DND-41 (cell line): ENCODE measurements around the gene SORBS1.

Experiments
- ATAC-seq: fragments of 200-7000 bp; cut with Tn5 transposase; 3 replicates; pipeline ENCODE4 v1.9.1; 2021; ENCODE audit warnings: low read depth; ENCODE audit not compliant: insufficient read depth
- DNase-seq: peaks from one replicate; pipeline ENCODE4 v3.0.0-alpha.2; 2020
- H2AFZ ChIP-seq: 2 replicates; pipeline ENCODE4 v1.6.0; 2012; ENCODE audit warnings: low read depth, low read length
- H3K27ac ChIP-seq: 2 replicates; pipeline ENCODE4 v1.5.1; 2012; ENCODE audit warnings: low read length, inconsistent platforms
- H3K27me3 ChIP-seq: fragments of 200-600 bp; sonication (generic); 2 replicates; pipeline ENCODE4 v1.6.0; 2012; ENCODE audit warnings: low read length, mild to moderate bottlenecking, inconsistent platforms; ENCODE audit not compliant: insufficient read depth, poor library complexity
- H3K36me3 ChIP-seq: 2 replicates; pipeline ENCODE4 v1.5.1; 2012; ENCODE audit warnings: low read length, inconsistent platforms; ENCODE audit not compliant: insufficient read depth
- H3K4me1 ChIP-seq: 2 replicates; pipeline ENCODE4 v1.5.1; 2012; ENCODE audit warnings: mild to moderate bottlenecking, low read length; ENCODE audit not compliant: insufficient read depth
- H3K4me2 ChIP-seq: 2 replicates; pipeline ENCODE4 v1.6.0; 2012; ENCODE audit warnings: mild to moderate bottlenecking, moderate library complexity, low read length, inconsistent platforms; ENCODE audit not compliant: insufficient read depth
- H3K4me3 ChIP-seq, 2 experiments: fragments of 200-600 bp in 1 of 2; shearing (Covaris generic) in 1 of 2; 2 replicates each; pipeline ENCODE4 v1.5.1; 2012 to 2016; ENCODE audit warnings: inconsistent platforms in 2 of 2, low read length in 2 of 2, mild to moderate bottlenecking in 2 of 2, low read depth in 1 of 2, moderate library complexity in 1 of 2
- H3K79me2 ChIP-seq: 2 replicates; pipeline ENCODE4 v1.6.0; 2012; ENCODE audit warnings: low read length, inconsistent platforms; ENCODE audit not compliant: insufficient read depth
- H3K9ac ChIP-seq: 2 replicates; pipeline ENCODE4 v1.6.0; 2012; ENCODE audit warnings: low read depth, mild to moderate bottlenecking, inconsistent platforms, low read length, moderate library complexity
- H3K9me3 ChIP-seq: 2 replicates; pipeline ENCODE4 v1.5.1; 2012; ENCODE audit warnings: low read length, moderate library complexity, mild to moderate bottlenecking, inconsistent platforms; ENCODE audit not compliant: insufficient read depth, severe bottlenecking
- H4K20me1 ChIP-seq: 2 replicates; pipeline ENCODE4 v1.6.0; 2012; ENCODE audit warnings: low read length; ENCODE audit not compliant: insufficient read depth
- CTCF ChIP-seq: IDR thresholded peaks from 2 replicates; pipeline ENCODE4 v1.5.1; 2012; ENCODE audit warnings: borderline replicate concordance, low read length, moderate library complexity, mild to moderate bottlenecking; ENCODE audit not compliant: poor library complexity, severe bottlenecking; ENCODE audit errors: extremely low read depth
- EZH2 ChIP-seq: IDR thresholded peaks from 3 replicates; pipeline ENCODE4 v1.6.1; 2012; ENCODE audit warnings: borderline replicate concordance, low read depth, mild to moderate bottlenecking, moderate library complexity, low read length, inconsistent platforms; ENCODE audit not compliant: severe bottlenecking

Gene SORBS1

DNA sequence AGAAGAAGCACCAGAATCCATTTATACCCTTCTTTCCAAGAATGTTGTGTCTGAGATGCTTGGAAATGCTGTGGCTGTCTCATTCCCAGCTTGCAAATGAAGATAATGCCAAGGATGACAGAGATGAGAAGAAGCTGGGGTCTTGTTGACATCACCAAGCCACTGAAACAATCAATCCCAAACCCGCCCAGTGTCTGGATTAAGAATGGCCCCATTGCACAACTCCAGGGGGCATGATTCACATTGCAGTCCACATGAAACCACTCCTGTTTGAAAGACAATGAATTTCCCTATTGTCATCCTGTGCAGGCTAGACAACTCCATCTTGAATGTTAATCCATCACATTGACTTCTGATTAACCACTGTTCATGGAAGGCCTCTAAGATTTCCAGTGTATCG is 28.6 kb downstream of the SORBS1 start:
- H3K27me3 ChIP-seq = peaks cover 3% of the 10 kb centered on the region
- no peaks in the 10 kb centered on the region for H3K4me1 ChIP-seq
- H3K27ac ChIP-seq = no peak overlapping the region
- H3K9me3 ChIP-seq = no peaks in the 10 kb centered on the region
- H3K4me3 ChIP-seq = no peak overlapping the region
- H3K79me2 ChIP-seq = no peaks in the 10 kb centered on the region
- H3K9ac ChIP-seq = no peak overlapping the region
- DNase-seq (no peak), ATAC-seq (no peak)
- no peak for TF ChIP-seq CTCF
- no peak for TF ChIP-seq EZH2
- H3K36me3 ChIP-seq = no peaks in the 10 kb centered on the region
- no peak overlapping the region for H2AFZ ChIP-seq
- H4K20me1 ChIP-seq = no peaks in the 10 kb centered on the region
- no peak overlapping the region for H3K4me2 ChIP-seq

DNA sequence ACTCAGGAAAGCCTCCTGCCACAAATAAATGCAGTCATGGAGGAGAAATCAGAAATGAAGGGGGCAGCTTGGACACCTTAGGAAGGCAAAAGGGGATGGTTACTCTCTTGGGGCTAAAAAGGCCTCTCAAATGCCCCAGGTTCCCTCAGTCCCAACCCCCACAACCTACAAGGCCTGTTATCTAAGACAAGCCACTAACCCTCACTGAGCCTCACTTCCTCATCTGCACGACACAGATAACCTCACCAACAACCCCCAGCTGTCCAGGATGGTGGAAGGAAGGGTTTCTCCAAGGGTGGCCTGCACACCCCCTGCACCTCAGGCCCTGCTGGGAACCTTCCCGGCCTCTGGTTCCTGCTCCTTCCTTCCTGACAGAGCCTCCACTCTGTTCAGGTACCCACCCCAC is 29.2 kb downstream of the SORBS1 start:
- Histone ChIP-seq H3K4me2 (no peak overlapping the region), H3K4me3 (no peak overlapping the region), H3K4me1 (no peaks in the 10 kb centered on the region), H3K27me3 (peaks cover 3% of the 10 kb centered on the region), H3K27ac (no peak overlapping the region), H3K79me2 (no peaks in the 10 kb centered on the region), H4K20me1 (no peaks in the 10 kb centered on the region), H3K9ac (no peak overlapping the region), H3K9me3 (no peaks in the 10 kb centered on the region), H3K36me3 (no peaks in the 10 kb centered on the region), H2AFZ (no peak overlapping the region)
- no peak for TF ChIP-seq CTCF
- no peak for TF ChIP-seq EZH2
- DNase-seq (no peak), ATAC-seq (no peak)

DNA sequence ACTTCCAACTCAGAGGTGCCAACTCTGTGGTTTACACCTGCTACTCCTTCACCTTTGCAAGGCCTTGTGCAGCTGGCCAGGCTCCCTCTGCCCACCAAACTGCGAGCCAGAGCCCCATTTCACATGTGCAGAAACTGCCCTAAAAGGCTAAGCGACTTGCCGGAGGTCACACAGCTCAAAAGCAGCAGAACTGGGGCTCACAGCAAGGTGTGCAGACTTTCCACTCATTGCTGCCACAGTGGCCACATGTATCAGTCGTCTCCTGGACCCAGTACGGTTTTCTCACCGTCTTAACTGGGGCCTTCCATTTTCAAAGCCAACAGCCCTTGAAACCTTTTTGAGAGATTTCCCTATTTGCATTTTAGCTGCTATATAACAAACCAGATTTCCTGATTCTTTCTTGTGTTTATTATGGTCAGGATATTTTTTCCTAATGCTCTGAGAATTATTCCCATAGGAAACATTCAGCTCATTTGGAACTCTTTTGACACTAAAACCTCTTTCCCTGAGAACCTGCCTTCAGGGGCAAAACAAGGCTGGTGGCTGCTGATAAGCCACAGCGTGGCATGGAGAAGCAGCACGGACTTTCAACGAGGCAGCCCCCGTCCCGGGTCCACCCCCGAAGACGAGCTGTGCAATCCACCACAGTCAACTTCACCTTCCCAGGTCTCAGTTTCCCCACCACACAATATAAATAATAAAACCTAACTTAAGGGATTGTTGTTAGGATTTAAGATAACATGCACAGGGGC is 29.9 kb downstream of the SORBS1 start:
- ATAC-seq (no peak), DNase-seq (no peak)
- H3K4me2 ChIP-seq = no peak overlapping the region
- no peak overlapping the region for H3K27ac ChIP-seq
- H3K79me2 ChIP-seq = no peaks in the 10 kb centered on the region
- no peak overlapping the region for H2AFZ ChIP-seq
- peaks cover 3% of the 10 kb centered on the region for H3K27me3 ChIP-seq
- no peak for TF ChIP-seq CTCF
- no peak overlapping the region for H3K4me3 ChIP-seq
- H3K4me1 ChIP-seq = no peaks in the 10 kb centered on the region
- no peaks in the 10 kb centered on the region for H4K20me1 ChIP-seq
- no peaks in the 10 kb centered on the region for H3K9me3 ChIP-seq
- no peaks in the 10 kb centered on the region for H3K36me3 ChIP-seq
- H3K9ac ChIP-seq = no peak overlapping the region

- no peaks in the 10 kb centered on the region for H4K20me1 ChIP-seq
- no peaks in the 10 kb centered on the region for H3K36me3 ChIP-seq
- H3K79me2 ChIP-seq = no peaks in the 10 kb centered on the region
- no peak overlapping the region for H3K4me2 ChIP-seq
- H3K4me3 ChIP-seq = no peak overlapping the region
- no peak overlapping the region for H2AFZ ChIP-seq
- no peaks in the 10 kb centered on the region for H3K4me1 ChIP-seq
- H3K9ac ChIP-seq = no peak overlapping the region
- no peak overlapping the region for H3K27ac ChIP-seq
- DNase-seq (no peak), ATAC-seq (no peak)
- no peaks in the 10 kb centered on the region for H3K9me3 ChIP-seq
- peaks cover 3% of the 10 kb centered on the region for H3K27me3 ChIP-seq
- TF ChIP-seq EZH2 (no peak), CTCF (no peak)
Measured at GRCh38 chr10:95530561-95530960, 30.6 kb downstream of the SORBS1 start.
